Measurements from ENCODE around the gene ABCC5.
A peak's percentile ranks its signal among the peaks of the same experiment; 100 is the strongest.
"Not testable (repeated sequence)": the region's sequence is repeated elsewhere in the genome, so short reads cannot be mapped to it uniquely, and the experiment has no call there.

Gene ABCC5

DNA sequence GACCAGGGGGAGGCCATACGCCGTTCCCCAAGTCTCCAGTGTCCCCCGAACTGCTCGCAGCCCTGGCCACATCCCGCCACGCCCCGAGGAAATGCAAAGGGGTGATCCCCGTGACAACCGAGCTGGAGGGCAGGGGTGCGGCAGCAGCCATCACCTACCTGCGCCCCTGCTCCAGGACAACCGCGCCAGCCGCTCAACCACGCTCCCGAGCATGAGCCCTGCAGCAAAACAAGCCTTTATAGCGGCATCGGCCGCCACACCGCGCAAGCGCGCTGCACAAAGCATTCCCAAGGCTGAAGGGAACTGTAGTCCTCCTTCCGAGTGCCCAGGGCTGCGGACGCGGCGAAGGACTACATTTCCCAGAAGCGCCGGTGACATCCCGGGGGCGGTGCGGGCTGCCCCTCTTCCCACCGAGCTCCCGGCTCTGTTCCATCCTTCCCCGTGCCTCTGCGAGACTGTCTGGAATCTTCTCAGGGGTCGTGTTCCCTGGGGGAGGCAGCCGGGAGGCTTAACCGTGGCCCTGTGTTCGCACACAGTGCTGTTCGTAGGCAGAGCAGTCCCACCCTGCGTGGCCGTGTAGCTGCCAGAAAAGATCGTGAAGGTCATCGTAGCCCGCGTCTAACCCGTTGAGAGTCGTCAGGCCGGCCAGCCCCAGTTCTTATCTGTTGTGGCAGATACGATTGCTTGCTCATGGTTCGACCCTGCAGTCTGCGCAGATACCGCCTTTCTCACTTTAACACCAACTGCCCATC lies at the start of gene ABCC5:
TSS of gene ABCC5 (minus strand) at position 213 of the 752 bp plus-strand sequence. CDS start 3,492 bp downstream, outside the sequence.
- peak; percentile 90 for DNase-seq

DNA sequence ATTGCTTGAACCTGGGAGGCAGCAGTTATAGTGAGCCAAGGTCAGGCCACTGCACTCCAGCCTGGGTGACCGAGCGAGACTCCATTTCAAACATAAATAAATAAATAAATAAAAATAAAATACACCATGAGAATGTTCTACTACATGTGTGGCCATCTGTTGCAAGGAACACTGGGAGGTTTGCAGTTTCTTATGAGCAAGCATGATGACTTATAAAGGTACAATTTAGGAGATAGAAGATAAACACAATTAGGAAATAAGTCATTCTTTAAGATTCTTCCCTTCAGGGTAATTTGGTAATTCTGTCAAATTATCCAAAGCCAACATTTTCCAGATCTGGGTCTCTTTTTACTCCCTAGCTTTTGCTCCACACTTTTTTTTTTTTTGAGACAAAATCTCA lies 48.5 kb upstream of the ABCC5 start:
- DNase-seq: no peak

DNA sequence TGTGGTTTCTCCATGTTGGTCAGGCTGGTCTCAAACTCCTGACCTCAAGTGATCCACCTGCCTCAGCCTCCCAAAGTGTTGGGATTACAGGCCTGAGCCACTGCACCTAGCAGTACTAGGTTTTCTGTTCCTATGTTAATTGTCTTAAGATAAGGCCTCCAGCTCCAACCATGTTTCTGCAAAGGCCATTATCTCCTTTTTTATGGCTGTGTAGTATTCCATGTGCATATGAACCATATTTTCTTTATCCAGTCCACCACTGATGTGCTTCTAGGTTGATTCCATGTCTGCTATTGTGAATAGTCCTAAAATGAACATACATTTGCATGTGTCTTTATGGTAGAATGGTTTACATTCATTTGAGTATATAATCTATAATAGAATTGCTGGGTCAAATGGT lies 45.0 kb upstream of the ABCC5 start:
- no peak for DNase-seq

DNA sequence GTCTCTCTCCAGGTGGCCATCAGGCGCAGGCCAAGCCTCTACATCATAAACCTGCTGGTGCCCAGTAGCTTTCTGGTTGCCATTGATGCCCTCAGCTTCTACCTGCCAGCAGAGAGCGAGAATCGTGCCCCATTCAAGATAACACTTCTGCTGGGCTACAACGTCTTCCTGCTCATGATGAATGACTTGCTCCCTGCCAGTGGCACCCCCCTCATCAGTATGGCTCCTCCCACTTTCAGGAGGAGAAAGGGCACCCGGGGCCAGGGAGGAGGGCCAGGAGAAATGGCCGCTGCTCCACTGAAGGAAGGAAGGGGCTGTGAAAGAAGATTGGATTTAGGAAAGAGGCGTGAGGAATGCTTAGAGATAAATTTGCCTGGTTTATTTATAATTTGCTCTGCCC lies 41.7 kb upstream of the ABCC5 start:
- DNase-seq: no peak

DNA sequence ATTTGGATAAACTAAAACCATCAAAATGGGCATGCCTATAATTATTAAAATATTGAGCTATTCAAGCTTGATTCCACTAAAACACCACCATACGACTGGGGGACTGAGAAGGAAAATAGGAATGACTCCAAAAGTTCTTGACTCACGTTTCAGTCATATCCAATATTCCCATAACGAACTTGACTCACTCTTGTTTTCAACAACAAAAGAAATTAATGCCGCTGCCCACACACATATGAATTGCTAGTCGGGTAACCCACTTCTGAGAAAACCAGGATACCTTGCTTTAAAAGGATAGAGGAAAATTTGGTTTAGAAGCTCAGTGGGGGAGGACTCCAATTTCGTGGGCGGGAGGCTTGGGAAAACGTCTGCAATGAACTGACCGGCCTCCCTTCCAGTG lies 40.3 kb upstream of the ABCC5 start:
- no peak for DNase-seq

DNA sequence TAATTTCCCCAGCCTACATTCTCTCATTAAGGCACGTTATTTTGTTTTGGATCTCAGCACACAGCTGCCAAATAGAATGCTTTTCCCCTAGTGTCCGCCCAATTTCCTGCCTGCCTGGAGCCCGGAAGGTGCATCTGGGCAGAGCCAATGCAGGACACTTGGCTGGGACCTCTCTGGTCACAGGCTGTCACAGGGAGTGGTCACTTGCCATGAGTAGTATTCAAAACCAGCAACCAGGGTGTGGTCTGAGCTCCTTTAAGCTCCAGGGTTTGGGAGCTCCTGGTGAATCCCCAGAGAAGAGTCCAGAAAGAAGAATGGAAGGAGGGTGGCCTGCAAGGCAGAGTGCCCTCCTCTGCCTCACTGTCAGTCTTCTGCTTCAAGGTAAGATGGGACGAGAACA lies 35.1 kb upstream of the ABCC5 start, which contains the start of gene HTR3C:
TSS of gene HTR3C (plus strand) at position 281 of the 400 bp plus-strand sequence. CDS start at position 315, 34 bp downstream.
- DNase-seq: no peak

DNA sequence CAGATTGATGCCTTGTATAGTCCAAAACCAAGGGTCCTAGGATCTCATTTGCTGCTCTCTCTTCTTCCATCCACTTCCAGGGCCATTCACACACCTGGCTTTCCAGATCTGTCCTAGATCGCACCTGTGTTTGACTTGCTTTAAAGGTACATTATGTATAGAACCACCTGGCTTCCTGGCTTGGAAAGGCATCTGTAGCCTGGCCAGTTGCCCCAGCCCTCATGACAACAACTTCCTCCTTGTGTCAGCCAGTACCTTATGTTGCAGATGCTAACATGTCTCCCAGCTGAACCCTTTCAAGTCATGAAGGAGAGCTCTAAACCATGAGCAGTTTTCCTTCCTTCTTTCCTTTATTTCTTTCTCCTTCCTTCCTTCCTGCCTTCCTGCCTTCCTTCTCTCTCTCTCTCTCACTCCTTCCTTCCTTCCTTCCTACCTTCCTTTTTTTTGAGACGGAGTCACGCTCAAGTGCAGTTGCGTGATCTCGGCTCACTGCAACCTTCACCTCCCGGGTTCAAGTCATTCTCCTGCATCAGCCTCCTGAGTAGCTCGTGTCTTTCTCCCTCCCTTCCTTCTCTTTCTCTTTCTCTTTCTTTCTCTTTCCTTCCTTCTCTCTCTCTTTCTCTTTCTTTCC lies 32.6 kb upstream of the ABCC5 start:
- no peak for DNase-seq

DNA sequence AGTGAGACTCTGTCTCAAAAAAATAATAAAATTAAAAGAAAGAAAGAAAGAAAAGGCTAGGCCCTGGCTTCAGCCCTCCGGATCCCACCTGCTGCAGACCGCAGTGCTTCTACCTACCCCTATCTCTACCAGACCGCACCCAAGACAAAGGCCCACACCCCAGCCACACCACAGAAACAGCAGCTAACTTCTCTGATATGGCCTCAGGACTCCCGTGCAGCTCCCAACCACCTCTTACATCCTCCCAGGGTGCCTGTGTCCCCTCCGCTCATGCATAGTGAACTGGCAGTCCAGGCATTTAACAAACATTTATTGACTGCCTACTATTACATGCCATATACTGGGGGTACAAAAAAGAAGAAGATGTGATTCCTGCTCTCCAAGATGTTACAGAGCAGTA lies 28.3 kb upstream of the ABCC5 start:
- DNase-seq: no peak

DNA sequence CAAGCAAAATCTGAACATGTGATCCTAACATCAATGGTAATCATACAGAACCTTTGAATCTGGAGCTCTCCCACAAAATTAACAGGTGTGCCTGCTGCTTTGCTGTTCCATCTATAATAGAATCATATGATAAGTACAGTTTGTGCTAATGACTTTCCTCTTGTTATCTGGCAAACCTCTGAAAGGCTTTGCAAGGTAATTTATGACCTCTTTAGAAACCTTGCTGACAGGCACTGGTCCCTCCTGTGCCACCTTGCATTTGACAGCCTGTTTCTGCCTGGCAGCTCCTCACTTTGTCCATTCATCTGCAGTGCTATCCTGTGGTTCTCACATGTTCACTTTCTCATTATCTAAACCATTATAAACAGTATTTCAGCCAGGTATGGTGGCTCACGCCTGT lies 24.9 kb upstream of the ABCC5 start:
- DNase-seq: no peak

DNA sequence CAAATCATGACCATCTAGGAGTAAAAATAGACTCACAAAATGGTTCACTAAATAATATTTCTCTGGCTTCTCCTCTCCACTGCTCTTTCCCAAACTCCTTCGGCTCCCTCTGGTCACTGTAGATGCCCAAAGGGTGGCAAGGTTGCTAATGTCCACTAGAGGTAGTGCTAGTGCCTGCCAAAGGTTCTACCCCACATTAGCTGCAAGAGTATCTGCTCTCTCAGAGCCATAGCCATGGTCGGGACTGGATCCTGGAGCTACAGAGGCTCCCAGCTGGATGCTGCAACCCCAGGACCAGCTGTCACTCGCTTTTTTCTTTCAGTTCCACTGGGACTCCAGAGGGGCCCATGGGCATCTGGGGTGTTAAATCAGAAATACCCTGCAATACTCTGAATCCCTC lies 22.3 kb upstream of the ABCC5 start:
- no peak for DNase-seq

DNA sequence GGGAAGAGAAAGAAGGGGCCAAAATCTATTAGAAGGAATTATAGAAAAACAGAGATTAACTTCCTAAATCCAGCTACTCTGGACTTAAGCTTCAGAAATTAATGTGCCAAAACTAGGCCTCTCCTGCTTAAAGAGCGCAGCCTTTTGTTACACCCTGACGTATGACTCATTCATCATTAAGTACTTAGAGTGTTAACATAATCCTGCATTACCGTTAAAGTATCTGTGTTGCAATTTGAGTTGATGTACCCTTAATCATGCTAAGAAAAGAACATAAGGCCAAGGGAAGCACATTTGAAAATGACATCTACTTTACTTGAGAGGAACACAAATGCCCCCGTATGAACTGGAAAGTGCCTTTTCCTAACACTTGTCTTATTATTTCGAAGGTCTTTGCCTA lies 21.7 kb upstream of the ABCC5 start:
- DNase-seq: no peak

DNA sequence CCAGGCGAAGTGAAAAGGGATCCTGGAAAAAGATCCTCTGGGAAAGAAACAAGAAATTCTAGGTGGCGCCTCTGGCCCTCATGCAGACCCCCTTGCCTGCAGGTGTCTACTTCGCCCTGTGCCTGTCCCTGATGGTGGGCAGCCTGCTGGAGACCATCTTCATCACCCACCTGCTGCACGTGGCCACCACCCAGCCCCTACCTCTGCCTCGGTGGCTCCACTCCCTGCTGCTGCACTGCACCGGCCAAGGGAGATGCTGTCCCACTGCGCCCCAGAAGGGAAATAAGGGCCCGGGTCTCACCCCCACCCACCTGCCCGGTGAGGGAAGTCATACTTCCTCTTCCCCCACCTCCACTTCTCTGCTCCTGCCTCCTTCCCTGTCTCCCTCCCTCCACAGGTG lies 20.6 kb upstream of the ABCC5 start:
- not testable (repeated sequence) for DNase-seq

DNA sequence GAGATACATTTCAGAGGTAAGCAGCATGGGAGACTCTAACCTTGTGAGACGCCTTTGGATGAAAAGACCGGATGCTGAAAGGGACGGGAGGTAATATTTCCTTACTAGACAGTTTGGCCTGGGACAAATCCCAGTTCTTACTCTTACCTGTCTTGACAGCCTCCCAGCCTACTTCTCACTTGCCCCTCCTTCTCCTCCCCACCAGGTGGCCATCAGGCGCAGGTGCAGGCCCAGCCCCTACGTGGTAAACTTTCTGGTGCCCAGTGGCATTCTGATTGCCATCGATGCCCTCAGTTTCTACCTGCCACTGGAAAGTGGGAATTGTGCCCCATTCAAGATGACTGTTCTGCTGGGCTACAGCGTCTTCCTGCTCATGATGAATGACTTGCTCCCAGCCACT lies 20.1 kb upstream of the ABCC5 start:
- no peak for DNase-seq

DNA sequence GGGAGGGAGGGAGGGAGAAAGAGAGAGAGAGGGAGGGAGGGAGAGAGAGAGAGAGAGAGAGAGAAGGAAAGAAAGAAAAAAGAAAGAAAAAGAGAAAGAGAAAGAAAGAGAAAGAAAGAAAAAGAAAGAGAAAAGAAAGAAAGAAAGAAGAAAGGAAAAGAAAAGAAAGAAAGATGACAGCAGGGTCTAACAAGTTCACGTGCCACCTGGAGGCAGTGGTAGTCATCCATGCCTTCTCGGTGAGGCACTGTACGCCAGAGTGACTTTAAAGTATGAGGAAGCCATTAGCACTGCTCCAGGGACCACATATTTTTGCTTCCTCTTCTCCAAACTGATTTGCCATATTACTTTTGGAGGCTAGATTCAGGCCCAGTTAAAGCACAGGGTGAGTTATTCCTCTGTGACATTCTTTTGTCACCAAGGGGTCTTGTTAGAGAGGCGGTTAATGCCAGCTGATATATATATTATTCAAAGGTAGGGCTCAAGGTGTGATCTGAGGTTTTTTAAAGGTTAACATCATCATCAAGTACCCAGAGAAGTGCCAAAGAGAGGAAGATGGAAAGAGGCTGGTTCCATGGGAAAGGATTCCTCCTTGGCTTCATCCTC lies 13.6 kb upstream of the ABCC5 start, which contains the start of gene HTR3D:
TSS of gene HTR3D (plus strand) at position 556 of the 606 bp plus-strand sequence. CDS start at position 556, 0 bp downstream.
- DNase-seq: no peak

DNA sequence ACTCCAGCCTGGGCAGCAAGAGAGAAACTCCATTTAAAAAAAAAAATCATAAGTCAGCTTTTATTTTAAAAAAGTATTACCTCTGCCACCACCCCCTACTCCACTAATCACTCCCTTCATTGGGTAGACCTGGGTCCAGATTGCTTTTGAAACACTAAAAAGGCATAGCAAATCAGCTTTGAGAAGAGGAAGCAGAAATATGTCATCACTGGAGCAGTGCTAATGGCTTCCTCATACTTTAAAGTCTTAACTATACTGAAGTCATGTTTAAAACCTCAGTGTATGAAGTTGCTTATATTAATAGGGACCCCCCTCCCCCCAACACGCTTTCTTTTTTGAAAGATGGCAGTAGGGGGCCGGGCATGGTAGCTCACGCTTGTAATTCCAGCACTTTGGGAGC lies 12.9 kb upstream of the ABCC5 start:
- no peak for DNase-seq

DNA sequence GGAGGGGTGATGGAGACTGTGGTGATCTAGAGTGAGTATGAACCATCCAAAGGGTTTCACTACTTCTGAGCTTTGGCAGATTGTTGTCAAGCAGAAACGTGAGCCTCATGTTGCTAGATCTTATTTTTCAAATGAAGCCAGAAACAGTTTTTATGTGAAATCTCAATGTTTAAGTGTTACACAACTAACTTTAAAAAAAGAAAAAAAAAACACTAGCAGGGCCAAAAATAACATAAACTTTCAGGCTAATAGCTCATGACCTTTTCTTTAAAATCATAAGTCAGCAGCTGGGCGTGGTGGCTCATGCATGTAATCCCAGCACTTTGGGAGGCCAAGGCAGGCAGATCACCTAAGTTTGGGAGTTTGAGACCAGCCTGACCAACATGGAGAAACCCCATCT lies 11.8 kb upstream of the ABCC5 start:
- no peak for DNase-seq

DNA sequence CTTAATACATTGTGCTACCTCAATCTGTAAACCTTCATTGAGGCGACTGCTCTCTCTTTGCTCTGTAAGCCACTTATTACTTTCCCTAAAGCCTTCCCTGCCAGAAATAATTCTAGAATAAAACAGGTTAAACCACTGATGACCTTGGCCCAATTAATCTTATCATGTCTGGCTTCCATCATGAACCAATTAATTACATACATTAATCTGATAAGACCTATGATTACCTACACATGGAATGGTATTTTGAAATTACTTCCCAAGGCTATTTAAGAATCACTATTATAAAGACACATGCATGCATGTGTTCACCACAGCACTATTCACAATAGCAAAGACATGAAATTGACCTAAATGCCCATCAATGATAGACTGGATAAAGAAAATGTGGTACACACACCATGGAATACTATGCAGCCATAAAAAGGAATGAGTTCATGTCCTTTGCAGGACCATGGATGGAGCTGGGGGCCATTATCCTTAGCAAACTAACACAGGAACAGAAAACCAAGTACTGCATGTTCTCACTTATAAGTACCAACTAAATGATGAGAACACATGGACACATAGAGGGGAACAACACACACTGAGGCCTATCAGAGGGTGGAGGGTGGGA lies 10.7 kb upstream of the ABCC5 start:
- DNase-seq: not testable (repeated sequence)

DNA sequence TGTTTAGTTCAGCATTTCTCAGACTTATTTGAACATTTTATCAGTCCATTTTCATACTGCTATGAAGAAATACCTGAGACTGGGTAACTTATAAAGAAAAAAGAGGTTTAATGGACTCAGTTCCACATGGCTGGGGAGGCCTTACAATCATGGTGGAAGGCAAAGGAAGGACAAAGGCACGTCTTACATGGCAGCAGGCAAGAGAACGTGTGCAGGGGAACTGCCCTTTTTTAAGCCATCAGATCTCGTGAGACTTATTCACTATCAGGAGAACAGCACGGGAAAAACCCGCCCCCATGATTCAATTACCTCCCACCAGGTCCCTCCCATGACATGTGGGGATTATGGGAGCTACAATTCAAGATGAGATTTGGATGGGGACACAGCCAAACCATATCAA lies 7.6 kb upstream of the ABCC5 start:
- DNase-seq: not testable (repeated sequence)

DNA sequence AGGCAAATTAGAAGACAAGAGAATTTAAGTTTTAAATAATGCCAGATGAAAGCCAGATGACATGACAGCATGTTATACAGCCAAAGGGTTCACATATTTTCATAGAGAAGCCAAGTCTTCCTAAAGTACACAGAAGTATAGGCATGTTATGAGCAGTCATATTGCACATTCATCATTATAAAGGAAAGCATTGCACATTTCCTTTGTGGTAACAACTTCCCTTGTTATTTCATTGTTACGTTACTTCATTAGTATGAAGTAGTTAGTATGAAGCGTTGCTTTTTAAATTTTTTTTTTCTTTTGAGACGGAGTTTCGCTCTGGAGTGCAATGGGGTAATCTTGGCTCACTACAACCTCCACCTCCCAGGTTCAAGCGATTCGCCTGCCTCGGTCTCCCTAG lies 4.6 kb upstream of the ABCC5 start:
- DNase-seq: no peak

DNA sequence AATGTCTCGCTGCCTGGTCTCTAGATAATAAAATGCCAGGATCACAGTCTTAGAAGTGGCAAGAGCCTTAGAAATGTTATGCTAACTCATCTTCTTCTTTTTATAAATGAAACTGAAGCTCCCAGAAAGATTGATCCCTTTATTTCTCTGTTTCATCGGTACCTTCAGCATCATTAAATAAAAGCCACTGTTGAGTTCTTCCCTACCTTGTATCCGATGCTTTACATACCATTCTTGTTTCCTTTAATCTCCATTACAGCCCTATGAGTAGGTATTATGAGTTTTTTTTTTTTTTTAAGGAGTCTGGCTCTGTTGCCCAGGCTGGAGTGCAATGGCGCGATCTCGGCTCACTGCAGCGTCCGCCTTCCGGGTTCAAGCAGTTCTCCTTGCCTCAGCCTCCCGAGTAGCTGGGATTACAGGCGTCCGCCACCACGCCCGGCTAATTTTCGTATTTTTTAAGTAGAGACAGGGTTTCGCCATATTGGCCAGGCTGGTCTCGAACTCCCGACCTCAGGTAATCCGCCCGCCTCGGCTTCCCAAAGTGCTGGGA lies 815 bp upstream of the ABCC5 start:
- DNase-seq: no peak

DNA sequence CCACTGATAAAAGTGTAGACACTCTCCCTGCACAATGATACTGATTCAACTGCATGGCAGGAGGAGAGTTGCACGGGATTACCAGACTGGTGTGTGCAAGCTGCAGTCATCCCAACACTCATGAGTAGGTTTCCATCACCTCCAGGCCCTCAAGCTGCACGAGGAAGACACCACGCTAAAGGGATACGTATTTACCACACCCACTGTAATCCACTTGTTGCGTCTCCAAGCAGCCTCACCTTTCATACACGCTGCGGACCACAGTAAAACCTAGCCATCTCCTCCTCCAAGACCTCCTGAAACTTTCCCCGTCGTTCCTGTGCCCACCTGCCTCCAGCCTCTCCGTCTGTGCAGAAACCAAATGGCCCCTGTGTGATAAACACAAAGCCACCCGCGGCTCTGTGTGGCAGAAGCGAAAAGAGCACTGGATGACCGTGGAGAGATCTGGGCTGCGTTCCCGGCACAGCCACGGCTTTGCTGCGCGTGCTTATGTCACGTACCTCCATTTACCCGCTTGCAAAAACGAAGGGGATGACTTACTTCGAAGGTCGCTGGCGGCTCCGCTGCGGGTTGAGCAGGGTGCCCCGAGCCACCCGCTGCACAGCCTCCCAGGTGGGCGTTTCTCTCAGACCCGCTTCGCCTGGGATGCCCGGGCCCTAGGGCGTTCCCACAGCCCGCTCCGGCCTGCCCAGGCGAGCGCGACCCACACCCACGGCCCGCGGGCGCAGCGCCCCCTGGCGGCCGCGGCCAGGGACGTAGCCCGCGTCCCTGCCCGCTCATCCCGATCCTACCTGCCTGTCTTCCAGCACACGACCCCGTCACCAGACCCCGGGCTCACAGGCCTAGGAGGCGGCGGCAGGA lies 643 bp downstream of the ABCC5 start:
- DNase-seq: peak; percentile 33

DNA sequence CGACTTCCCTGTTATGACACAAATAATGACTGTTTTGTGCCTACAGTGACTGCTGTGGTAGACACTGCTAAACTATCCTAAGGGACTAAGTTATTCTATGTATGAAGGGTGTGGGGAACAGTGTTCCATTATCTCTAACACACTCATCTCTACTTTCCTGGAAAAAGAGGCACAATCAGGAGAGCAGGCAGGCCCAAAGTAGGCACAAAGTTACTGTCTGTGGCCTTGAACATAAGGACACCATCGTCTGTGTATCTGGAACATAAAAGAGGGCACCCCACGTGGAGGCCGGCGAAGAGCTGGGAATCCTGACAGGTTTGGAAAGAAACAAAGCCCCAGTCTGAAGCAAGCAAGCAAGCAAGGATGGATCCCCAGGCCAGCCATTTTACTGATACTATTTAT lies 1.5 kb downstream of the ABCC5 start:
- DNase-seq: no peak

All from NCI-H446 treated with DMSO at 0.1 percent for 48 hours (cell line).